ENCODE measurements around the gene SORBS2.

SORBS2 gene

GRCh38 chr4:185797596-185798338 lies 14.2 kb downstream of the SORBS2 start:
- no peak overlapping the region for H3K9ac ChIP-seq (ENCODE audit: low read length)

GRCh38 chr4:185797018-185797417 lies 15.0 kb downstream of the SORBS2 start:
- Histone ChIP-seq H3K27ac (ENCODE audit: low read depth, low read length) (peak overlapping the region; percentile 49), H3K4me3 (ENCODE audit: low read depth in 1 of 2, low read length in 2 of 2) (peak overlapping the region in 1 of 2 donors; percentile 1), H3K9ac (ENCODE audit: low read length) (no peak overlapping the region), H3K4me1 (ENCODE audit: insufficient read depth, low read length) (peaks cover 37% of the 10 kb centered on the region), H3K27me3 (ENCODE audit: control insufficient read depth in 1 of 2, insufficient read depth in 2 of 2, low read length in 2 of 2) (no peaks in the 10 kb centered on the region), H3K9me3 (ENCODE audit: low read length) (no peaks in the 10 kb centered on the region), H3K36me3 (ENCODE audit: insufficient read depth, low read length) (no peaks in the 10 kb centered on the region)

More at GRCh38 chr4:185797596-185798338, 14.2 kb downstream of the SORBS2 start:
- Histone ChIP-seq H3K27me3 (ENCODE audit: control insufficient read depth in 1 of 2, insufficient read depth in 2 of 2, low read length in 2 of 2) (no peaks in the 10 kb centered on the region), H3K27ac (ENCODE audit: low read depth, low read length) (no peak overlapping the region), H3K4me1 (ENCODE audit: insufficient read depth, low read length) (peaks cover 31% of the 10 kb centered on the region), H3K4me3 (ENCODE audit: low read depth in 1 of 2, low read length in 2 of 2) (no peak overlapping the region), H3K9me3 (ENCODE audit: low read length) (no peaks in the 10 kb centered on the region), H3K36me3 (ENCODE audit: insufficient read depth, low read length) (no peaks in the 10 kb centered on the region)

- H3K4me1 ChIP-seq (ENCODE audit: insufficient read depth, low read length), result peaks cover 37% of the 10 kb centered on the region
- no peaks in the 10 kb centered on the region for H3K9me3 ChIP-seq (ENCODE audit: low read length)
- no peaks in the 10 kb centered on the region for H3K36me3 ChIP-seq (ENCODE audit: insufficient read depth, low read length)
- no peaks in the 10 kb centered on the region for H3K27me3 ChIP-seq (ENCODE audit: control insufficient read depth in 1 of 2, insufficient read depth in 2 of 2, low read length in 2 of 2)
- H3K27ac ChIP-seq (ENCODE audit: low read depth, low read length), result no peak overlapping the region
- no peak overlapping the region for H3K9ac ChIP-seq (ENCODE audit: low read length)
- H3K4me3 ChIP-seq (ENCODE audit: low read depth in 1 of 2, low read length in 2 of 2), result no peak overlapping the region
Measured at GRCh38 chr4:185796176-185796575, 15.8 kb downstream of the SORBS2 start.

GRCh38 chr4:185794637-185795036 lies 17.4 kb downstream of the SORBS2 start:
- no peaks in the 10 kb centered on the region for H3K27me3 ChIP-seq (ENCODE audit: control insufficient read depth in 1 of 2, insufficient read depth in 2 of 2, low read length in 2 of 2)
- no peak overlapping the region for H3K27ac ChIP-seq (ENCODE audit: low read depth, low read length)
- H3K36me3 ChIP-seq (ENCODE audit: insufficient read depth, low read length), result no peaks in the 10 kb centered on the region
- peaks cover 37% of the 10 kb centered on the region for H3K4me1 ChIP-seq (ENCODE audit: insufficient read depth, low read length)
- H3K9ac ChIP-seq (ENCODE audit: low read length), result no peak overlapping the region
- no peak overlapping the region for H3K4me3 ChIP-seq (ENCODE audit: low read depth in 1 of 2, low read length in 2 of 2)
- H3K9me3 ChIP-seq (ENCODE audit: low read length), result no peaks in the 10 kb centered on the region

GRCh38 chr4:185793716-185794115 lies 18.3 kb downstream of the SORBS2 start:
- H3K27ac ChIP-seq (ENCODE audit: low read depth, low read length), result no peak overlapping the region
- no peaks in the 10 kb centered on the region for H3K36me3 ChIP-seq (ENCODE audit: insufficient read depth, low read length)
- no peaks in the 10 kb centered on the region for H3K9me3 ChIP-seq (ENCODE audit: low read length)
- H3K9ac ChIP-seq (ENCODE audit: low read length), result no peak overlapping the region
- H3K4me3 ChIP-seq (ENCODE audit: low read depth in 1 of 2, low read length in 2 of 2), result no peak overlapping the region
- peaks cover 32% of the 10 kb centered on the region for H3K4me1 ChIP-seq (ENCODE audit: insufficient read depth, low read length)
- H3K27me3 ChIP-seq (ENCODE audit: control insufficient read depth in 1 of 2, insufficient read depth in 2 of 2, low read length in 2 of 2), result no peaks in the 10 kb centered on the region

GRCh38 chr4:185793116-185793485 lies 18.9 kb downstream of the SORBS2 start:
- Histone ChIP-seq H3K27ac (ENCODE audit: low read depth, low read length) (peak overlapping the region; percentile 12), H3K4me3 (ENCODE audit: low read depth in 1 of 2, low read length in 2 of 2) (no peak overlapping the region), H3K9ac (ENCODE audit: low read length) (no peak overlapping the region)

GRCh38 chr4:185792384-185793115 lies 19.4 kb downstream of the SORBS2 start:
- Histone ChIP-seq H3K4me3 (ENCODE audit: low read depth in 1 of 2, low read length in 2 of 2) (no peak overlapping the region), H3K9me3 (ENCODE audit: low read length) (no peaks in the 10 kb centered on the region), H3K36me3 (ENCODE audit: insufficient read depth, low read length) (no peaks in the 10 kb centered on the region), H3K27me3 (ENCODE audit: control insufficient read depth in 1 of 2, insufficient read depth in 2 of 2, low read length in 2 of 2) (no peaks in the 10 kb centered on the region), H3K4me1 (ENCODE audit: insufficient read depth, low read length) (peaks cover 27% of the 10 kb centered on the region), H3K9ac (ENCODE audit: low read length) (no peak overlapping the region), H3K27ac (ENCODE audit: low read depth, low read length) (no peak overlapping the region)

More at GRCh38 chr4:185793116-185793485, 18.9 kb downstream of the SORBS2 start:
- Histone ChIP-seq H3K36me3 (ENCODE audit: insufficient read depth, low read length) (no peaks in the 10 kb centered on the region), H3K9me3 (ENCODE audit: low read length) (no peaks in the 10 kb centered on the region), H3K4me1 (ENCODE audit: insufficient read depth, low read length) (peaks cover 32% of the 10 kb centered on the region), H3K27me3 (ENCODE audit: control insufficient read depth in 1 of 2, insufficient read depth in 2 of 2, low read length in 2 of 2) (no peaks in the 10 kb centered on the region)

DNA sequence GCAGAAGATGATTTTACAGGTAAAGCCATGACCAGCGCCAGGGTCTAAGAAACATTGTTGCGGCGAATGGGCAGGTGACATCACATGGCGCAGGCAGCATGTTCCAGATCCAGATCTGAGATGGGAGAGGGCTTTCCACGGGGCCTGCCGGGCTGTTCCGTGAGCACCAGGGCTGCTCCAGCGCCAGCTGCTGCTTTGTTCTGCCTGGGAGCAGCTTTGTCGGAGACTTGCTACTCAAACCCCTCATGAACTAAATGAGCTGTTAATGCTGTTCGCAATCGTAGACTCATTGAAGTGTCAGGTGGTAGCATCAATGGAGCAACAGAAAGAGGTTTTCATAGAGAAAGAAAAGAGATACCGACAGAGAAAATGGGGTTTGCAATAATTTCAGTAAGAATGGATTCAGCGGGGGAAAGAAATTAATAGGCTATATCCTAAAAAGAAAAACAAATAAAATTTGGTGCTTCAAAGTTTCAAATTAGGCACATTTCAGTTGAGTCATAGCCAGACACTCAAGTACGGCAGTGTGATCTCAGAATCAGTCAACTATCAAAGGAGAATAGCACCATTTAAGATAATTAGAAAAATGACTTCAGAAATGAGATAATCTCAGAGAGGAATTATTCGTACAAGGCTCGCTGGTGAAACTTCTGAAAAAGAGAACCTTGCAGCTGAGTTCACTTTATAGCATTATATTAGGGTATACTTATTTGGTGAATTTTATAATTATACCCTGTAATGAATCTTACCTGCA lies 23.9 kb downstream of the SORBS2 start:
- no peak overlapping the region for H3K27ac ChIP-seq (ENCODE audit: low read depth, low read length)
- H3K4me3 ChIP-seq (ENCODE audit: low read depth in 1 of 2, low read length in 2 of 2), result no peak overlapping the region
- peaks cover 20% of the 10 kb centered on the region for H3K4me1 ChIP-seq (ENCODE audit: insufficient read depth, low read length)
- no peak overlapping the region for H3K9ac ChIP-seq (ENCODE audit: low read length)
- no peaks in the 10 kb centered on the region for H3K9me3 ChIP-seq (ENCODE audit: low read length)
- H3K36me3 ChIP-seq (ENCODE audit: insufficient read depth, low read length), result no peaks in the 10 kb centered on the region
- no peaks in the 10 kb centered on the region for H3K27me3 ChIP-seq (ENCODE audit: control insufficient read depth in 1 of 2, insufficient read depth in 2 of 2, low read length in 2 of 2)

DNA sequence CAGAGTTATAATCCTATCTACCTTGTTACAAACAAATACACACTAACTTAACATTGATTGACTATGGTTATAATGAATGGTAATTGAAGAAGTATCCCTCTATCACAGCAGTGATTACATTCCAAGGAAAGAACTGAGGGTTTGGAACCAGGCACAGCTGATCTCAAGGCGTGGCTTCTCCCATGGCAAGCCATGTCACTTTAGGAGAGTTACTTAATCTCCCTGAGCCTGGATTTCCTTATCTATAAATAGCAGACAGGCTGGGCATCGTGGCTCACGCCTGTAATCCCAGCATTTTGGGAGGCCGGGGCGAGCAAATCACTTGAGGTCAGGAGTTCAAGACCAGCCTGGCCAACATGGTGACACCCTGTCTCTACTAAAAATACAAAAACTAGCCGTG lies 25.6 kb downstream of the SORBS2 start:
- Histone ChIP-seq H3K27ac (ENCODE audit: low read depth, low read length) (no peak overlapping the region), H3K4me3 (ENCODE audit: low read depth in 1 of 2, low read length in 2 of 2) (no peak overlapping the region), H3K27me3 (ENCODE audit: control insufficient read depth in 1 of 2, insufficient read depth in 2 of 2, low read length in 2 of 2) (no peaks in the 10 kb centered on the region), H3K9ac (ENCODE audit: low read length) (no peak overlapping the region), H3K9me3 (ENCODE audit: low read length) (no peaks in the 10 kb centered on the region), H3K4me1 (ENCODE audit: insufficient read depth, low read length) (peaks cover 10% of the 10 kb centered on the region), H3K36me3 (ENCODE audit: insufficient read depth, low read length) (no peaks in the 10 kb centered on the region)

DNA sequence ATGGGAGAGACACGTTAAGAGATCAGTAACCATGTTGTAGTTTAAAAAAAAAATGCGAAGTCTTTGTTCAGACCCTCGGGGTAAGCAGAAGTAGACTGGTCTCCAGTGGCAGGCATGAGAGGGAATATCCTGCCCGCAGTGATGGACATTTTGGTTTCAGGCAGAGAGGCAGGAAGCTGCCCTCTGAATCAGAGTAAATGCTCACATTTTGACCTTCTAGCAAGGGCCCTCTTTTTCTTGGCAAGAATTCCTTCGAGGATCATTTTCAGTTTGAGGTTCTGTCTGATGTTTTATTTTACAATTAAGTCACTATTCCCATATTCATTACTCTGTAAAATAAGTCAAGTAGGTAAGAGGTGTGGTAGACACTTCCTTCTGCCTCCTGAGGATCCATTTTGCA lies 28.4 kb downstream of the SORBS2 start:
- Histone ChIP-seq H3K9me3 (ENCODE audit: low read length) (no peaks in the 10 kb centered on the region), H3K4me3 (ENCODE audit: low read depth in 1 of 2, low read length in 2 of 2) (no peak overlapping the region), H3K4me1 (ENCODE audit: insufficient read depth, low read length) (peaks cover 10% of the 10 kb centered on the region), H3K27ac (ENCODE audit: low read depth, low read length) (no peak overlapping the region), H3K27me3 (ENCODE audit: control insufficient read depth in 1 of 2, insufficient read depth in 2 of 2, low read length in 2 of 2) (no peaks in the 10 kb centered on the region), H3K9ac (ENCODE audit: low read length) (no peak overlapping the region), H3K36me3 (ENCODE audit: insufficient read depth, low read length) (no peaks in the 10 kb centered on the region)

- no peak overlapping the region for H3K27ac ChIP-seq (ENCODE audit: low read depth, low read length)
- no peaks in the 10 kb centered on the region for H3K36me3 ChIP-seq (ENCODE audit: insufficient read depth, low read length)
- no peaks in the 10 kb centered on the region for H3K9me3 ChIP-seq (ENCODE audit: low read length)
- no peak overlapping the region for H3K9ac ChIP-seq (ENCODE audit: low read length)
- H3K4me3 ChIP-seq (ENCODE audit: low read depth in 1 of 2, low read length in 2 of 2), result no peak overlapping the region
- no peaks in the 10 kb centered on the region for H3K27me3 ChIP-seq (ENCODE audit: control insufficient read depth in 1 of 2, insufficient read depth in 2 of 2, low read length in 2 of 2)
- H3K4me1 ChIP-seq (ENCODE audit: insufficient read depth, low read length), result peaks cover 10% of the 10 kb centered on the region
Measured at GRCh38 chr4:185782523-185782922, 29.5 kb downstream of the SORBS2 start.

Measured in muscle layer of colon (tissue), 2 donors.